ENCODE measurements around the gene OR1J2.
"Not testable (repeated sequence)": the region's sequence is repeated elsewhere in the genome, so short reads cannot be mapped to it uniquely, and the experiment has no call there.

OR1J2 gene

GRCh38 chr9:122518226-122518625 lies 7.6 kb downstream of the OR1J2 start:
- Histone ChIP-seq H3K9ac (ENCODE audit: low read length) (no peak overlapping the region), H3K4me1 (ENCODE audit: control insufficient read depth, insufficient read depth, low read length) (no peaks in the 10 kb centered on the region), H3K27me3 (ENCODE audit: control insufficient read depth, insufficient read depth, low read length) (no peaks in the 10 kb centered on the region)

GRCh38 chr9:122518841-122519240 lies 8.2 kb downstream of the OR1J2 start, which contains the start of gene OR1J4:
Gene OR1J4, plus strand, starts transcription at chr9:122519141. Its CDS starts 0 bp downstream, at chr9:122519141.
- Histone ChIP-seq H3K4me1 (ENCODE audit: control insufficient read depth, insufficient read depth, low read length) (no peaks in the 10 kb centered on the region), H3K4me3 (ENCODE audit: low read length) (no peak within 1 kb of the TSS), H3K9ac (ENCODE audit: low read length) (no peak within 1 kb of the TSS), H3K9me3 (ENCODE audit: control insufficient read depth, low read length) (no peaks in the 10 kb centered on the region), H3K36me3 (ENCODE audit: control insufficient read depth, insufficient read depth, low read length) (no peaks in the 10 kb centered on the region), H3K27me3 (ENCODE audit: control insufficient read depth, insufficient read depth, low read length) (no peaks in the 10 kb centered on the region)

More at GRCh38 chr9:122518226-122518625, 7.6 kb downstream of the OR1J2 start:
- Histone ChIP-seq H3K4me3 (ENCODE audit: low read length) (no peak overlapping the region), H3K36me3 (ENCODE audit: control insufficient read depth, insufficient read depth, low read length) (no peaks in the 10 kb centered on the region), H3K9me3 (ENCODE audit: control insufficient read depth, low read length) (no peaks in the 10 kb centered on the region)

- Histone ChIP-seq H3K36me3 (ENCODE audit: control insufficient read depth, insufficient read depth, low read length) (no peaks in the 10 kb centered on the region), H3K4me3 (ENCODE audit: low read length) (no peak overlapping the region), H3K27me3 (ENCODE audit: control insufficient read depth, insufficient read depth, low read length) (no peaks in the 10 kb centered on the region), H3K9ac (ENCODE audit: low read length) (no peak overlapping the region), H3K9me3 (ENCODE audit: control insufficient read depth, low read length) (no peaks in the 10 kb centered on the region), H3K4me1 (ENCODE audit: control insufficient read depth, insufficient read depth, low read length) (no peaks in the 10 kb centered on the region)
Observed at GRCh38 chr9:122519376-122519775, 8.8 kb downstream of the OR1J2 start.

GRCh38 chr9:122526602-122527001 lies 16.0 kb downstream of the OR1J2 start:
- Histone ChIP-seq H3K36me3 (ENCODE audit: control insufficient read depth, insufficient read depth, low read length) (no peaks in the 10 kb centered on the region), H3K4me1 (ENCODE audit: control insufficient read depth, insufficient read depth, low read length) (no peaks in the 10 kb centered on the region), H3K4me3 (ENCODE audit: low read length) (no peak overlapping the region), H3K27me3 (ENCODE audit: control insufficient read depth, insufficient read depth, low read length) (no peaks in the 10 kb centered on the region), H3K9ac (ENCODE audit: low read length) (no peak overlapping the region), H3K9me3 (ENCODE audit: control insufficient read depth, low read length) (no peaks in the 10 kb centered on the region)

DNA sequence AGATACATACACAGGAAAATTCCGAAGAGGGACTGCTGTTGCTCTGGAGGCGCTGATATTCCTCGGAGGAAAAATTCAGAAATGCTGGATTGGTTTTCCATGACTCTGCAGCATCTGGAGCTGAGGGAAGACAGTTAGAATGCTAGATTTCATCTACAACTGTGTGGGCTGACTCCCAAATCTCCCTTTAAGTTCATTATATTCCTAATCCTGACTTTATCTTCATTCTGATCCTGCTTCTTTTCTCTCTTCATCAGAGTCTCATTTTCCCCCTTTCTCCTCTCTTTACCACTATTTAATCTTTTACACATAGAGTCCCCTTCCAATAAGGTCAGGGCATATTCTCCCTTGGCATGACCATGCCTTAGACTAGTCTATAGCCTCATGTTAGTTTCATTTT lies 16.6 kb downstream of the OR1J2 start, which contains the start of gene OR1N1:
TSS of gene OR1N1 (minus strand) at position 101 of the 400 bp plus-strand sequence. CDS start at position 101, 0 bp downstream.
- Histone ChIP-seq H3K36me3 (ENCODE audit: control insufficient read depth, insufficient read depth, low read length) (no peaks in the 10 kb centered on the region), H3K4me3 (ENCODE audit: low read length) (no peak within 1 kb of the TSS), H3K9ac (ENCODE audit: low read length) (no peak within 1 kb of the TSS), H3K27me3 (ENCODE audit: control insufficient read depth, insufficient read depth, low read length) (no peaks in the 10 kb centered on the region), H3K9me3 (ENCODE audit: control insufficient read depth, low read length) (no peaks in the 10 kb centered on the region), H3K4me1 (ENCODE audit: control insufficient read depth, insufficient read depth, low read length) (no peaks in the 10 kb centered on the region)

GRCh38 chr9:122531157-122531556 lies 20.6 kb downstream of the OR1J2 start:
- H3K4me1 ChIP-seq (ENCODE audit: control insufficient read depth, insufficient read depth, low read length); H3K9ac ChIP-seq (ENCODE audit: low read length); H3K36me3 ChIP-seq (ENCODE audit: control insufficient read depth, insufficient read depth, low read length); H3K4me3 ChIP-seq (ENCODE audit: low read length); H3K27me3 ChIP-seq (ENCODE audit: control insufficient read depth, insufficient read depth, low read length); H3K9me3 ChIP-seq (ENCODE audit: control insufficient read depth, low read length): not testable (repeated sequence)

DNA sequence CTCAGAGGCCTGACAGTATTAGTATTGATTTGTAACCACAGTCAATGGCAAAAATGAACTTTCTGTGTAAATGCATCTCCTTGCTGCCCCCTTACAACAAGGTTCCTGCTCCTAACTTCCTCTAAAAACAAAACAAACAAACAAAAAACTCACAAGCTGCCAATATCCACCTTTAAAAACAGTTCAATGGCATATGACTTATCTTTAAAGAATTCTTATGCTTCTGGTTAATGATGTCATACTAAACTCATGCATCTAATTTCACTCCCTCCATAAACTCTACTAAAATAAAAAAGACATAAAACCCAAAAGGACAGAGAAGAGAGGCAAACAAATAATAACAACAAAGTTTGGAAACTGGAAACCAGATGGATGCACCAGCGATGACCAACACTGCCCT lies 25.5 kb downstream of the OR1J2 start:
- H3K36me3 ChIP-seq (ENCODE audit: control insufficient read depth, insufficient read depth, low read length), result no peaks in the 10 kb centered on the region
- no peaks in the 10 kb centered on the region for H3K27me3 ChIP-seq (ENCODE audit: control insufficient read depth, insufficient read depth, low read length)
- no peaks in the 10 kb centered on the region for H3K4me1 ChIP-seq (ENCODE audit: control insufficient read depth, insufficient read depth, low read length)
- H3K4me3 ChIP-seq (ENCODE audit: low read length), result no peak overlapping the region
- H3K9me3 ChIP-seq (ENCODE audit: control insufficient read depth, low read length), result no peaks in the 10 kb centered on the region
- no peak overlapping the region for H3K9ac ChIP-seq (ENCODE audit: low read length)

GRCh38 chr9:122537066-122537465 lies 26.5 kb downstream of the OR1J2 start:
- H3K4me3 ChIP-seq (ENCODE audit: low read length); H3K4me1 ChIP-seq (ENCODE audit: control insufficient read depth, insufficient read depth, low read length); H3K27me3 ChIP-seq (ENCODE audit: control insufficient read depth, insufficient read depth, low read length); H3K9me3 ChIP-seq (ENCODE audit: control insufficient read depth, low read length); H3K36me3 ChIP-seq (ENCODE audit: control insufficient read depth, insufficient read depth, low read length); H3K9ac ChIP-seq (ENCODE audit: low read length): not testable (repeated sequence)

GRCh38 chr9:122538757-122539156 lies 28.2 kb downstream of the OR1J2 start:
- H3K9me3 ChIP-seq (ENCODE audit: control insufficient read depth, low read length), result no peaks in the 10 kb centered on the region

DNA sequence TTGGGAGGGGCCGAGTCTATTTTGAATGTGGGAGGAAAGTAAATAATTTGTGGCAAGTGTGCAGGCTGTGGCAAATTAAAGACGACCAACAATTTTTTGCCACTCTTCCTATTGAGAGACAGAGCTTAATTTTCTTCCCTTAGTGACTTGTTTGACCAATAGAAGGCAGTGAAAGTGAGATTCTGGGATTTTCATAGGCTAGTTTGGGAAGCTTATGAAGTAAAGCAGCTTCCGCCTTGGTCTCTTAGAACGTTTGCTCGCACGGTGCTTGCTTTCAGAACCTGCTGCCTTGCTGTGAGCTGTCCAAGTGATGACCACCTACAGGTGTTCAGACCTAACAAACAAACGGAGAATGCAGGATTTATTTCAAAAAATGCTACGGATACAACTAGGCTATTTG lies 35.6 kb downstream of the OR1J2 start:
- Histone ChIP-seq H3K9ac (ENCODE audit: low read length) (no peak overlapping the region), H3K4me1 (ENCODE audit: control insufficient read depth, insufficient read depth, low read length) (no peaks in the 10 kb centered on the region), H3K9me3 (ENCODE audit: control insufficient read depth, low read length) (no peaks in the 10 kb centered on the region), H3K4me3 (ENCODE audit: low read length) (no peak overlapping the region), H3K36me3 (ENCODE audit: control insufficient read depth, insufficient read depth, low read length) (no peaks in the 10 kb centered on the region), H3K27me3 (ENCODE audit: control insufficient read depth, insufficient read depth, low read length) (no peaks in the 10 kb centered on the region)

More at GRCh38 chr9:122538757-122539156, 28.2 kb downstream of the OR1J2 start:
- H3K36me3 ChIP-seq (ENCODE audit: control insufficient read depth, insufficient read depth, low read length), result no peaks in the 10 kb centered on the region
- no peak overlapping the region for H3K4me3 ChIP-seq (ENCODE audit: low read length)
- no peaks in the 10 kb centered on the region for H3K27me3 ChIP-seq (ENCODE audit: control insufficient read depth, insufficient read depth, low read length)
- H3K4me1 ChIP-seq (ENCODE audit: control insufficient read depth, insufficient read depth, low read length), result no peaks in the 10 kb centered on the region
- H3K9ac ChIP-seq (ENCODE audit: low read length), result no peak overlapping the region

DNA sequence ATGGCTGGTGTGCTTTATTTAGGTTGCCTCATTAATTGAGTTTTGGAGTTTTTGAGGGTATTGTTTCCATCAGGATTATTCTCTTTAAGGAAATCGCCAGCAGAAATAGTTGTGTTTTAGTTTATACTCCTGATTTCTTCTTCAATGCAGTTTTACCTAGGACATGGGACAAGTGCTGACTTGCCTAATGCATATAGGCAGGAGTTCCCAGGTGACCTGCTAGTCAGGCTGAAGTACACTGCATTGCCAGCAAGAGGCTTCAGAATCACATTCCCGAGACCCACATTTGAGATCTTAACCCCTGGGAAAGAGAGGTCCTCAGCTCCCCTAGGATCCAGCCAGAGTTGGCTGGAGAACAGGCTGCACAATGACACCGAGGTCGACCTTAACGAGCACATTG lies 40.8 kb downstream of the OR1J2 start:
- H3K4me3 ChIP-seq (ENCODE audit: low read length), result no peak overlapping the region
- no peaks in the 10 kb centered on the region for H3K36me3 ChIP-seq (ENCODE audit: control insufficient read depth, insufficient read depth, low read length)
- H3K9ac ChIP-seq (ENCODE audit: low read length), result no peak overlapping the region
- H3K9me3 ChIP-seq (ENCODE audit: control insufficient read depth, low read length), result no peaks in the 10 kb centered on the region
- H3K27me3 ChIP-seq (ENCODE audit: control insufficient read depth, insufficient read depth, low read length), result no peaks in the 10 kb centered on the region
- no peaks in the 10 kb centered on the region for H3K4me1 ChIP-seq (ENCODE audit: control insufficient read depth, insufficient read depth, low read length)

DNA sequence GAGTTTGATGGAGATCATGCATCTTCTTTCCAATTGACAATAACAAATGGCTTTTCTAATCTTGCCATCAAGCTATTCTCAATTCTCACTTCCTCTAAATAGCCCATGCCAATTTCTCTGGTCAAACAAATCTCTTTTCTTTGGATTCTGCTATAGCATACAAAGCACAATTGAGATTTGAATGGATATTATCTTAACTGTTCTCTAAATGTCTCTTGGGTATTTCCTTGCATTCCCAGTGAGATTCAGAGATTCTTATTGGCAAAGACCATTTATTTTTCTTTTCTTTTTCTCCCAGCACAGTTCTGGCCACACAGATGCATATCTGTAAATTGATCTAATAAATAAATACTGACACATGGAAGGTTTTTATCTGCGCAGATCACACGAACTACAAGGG lies 42.2 kb downstream of the OR1J2 start, which contains the start of gene OR1N2:
TSS of gene OR1N2 (plus strand) at position 301 of the 400 bp plus-strand sequence. CDS start 100 bp downstream, outside the sequence.
- Histone ChIP-seq H3K27me3 (ENCODE audit: control insufficient read depth, insufficient read depth, low read length) (no peaks in the 10 kb centered on the region), H3K4me3 (ENCODE audit: low read length) (no peak within 1 kb of the TSS), H3K36me3 (ENCODE audit: control insufficient read depth, insufficient read depth, low read length) (no peaks in the 10 kb centered on the region), H3K9me3 (ENCODE audit: control insufficient read depth, low read length) (no peaks in the 10 kb centered on the region), H3K9ac (ENCODE audit: low read length) (no peak within 1 kb of the TSS), H3K4me1 (ENCODE audit: control insufficient read depth, insufficient read depth, low read length) (no peaks in the 10 kb centered on the region)

Measured in mucosa of stomach (tissue), 1 donor.